ENCODE measurements around the gene VTN.

VTN gene

DNA sequence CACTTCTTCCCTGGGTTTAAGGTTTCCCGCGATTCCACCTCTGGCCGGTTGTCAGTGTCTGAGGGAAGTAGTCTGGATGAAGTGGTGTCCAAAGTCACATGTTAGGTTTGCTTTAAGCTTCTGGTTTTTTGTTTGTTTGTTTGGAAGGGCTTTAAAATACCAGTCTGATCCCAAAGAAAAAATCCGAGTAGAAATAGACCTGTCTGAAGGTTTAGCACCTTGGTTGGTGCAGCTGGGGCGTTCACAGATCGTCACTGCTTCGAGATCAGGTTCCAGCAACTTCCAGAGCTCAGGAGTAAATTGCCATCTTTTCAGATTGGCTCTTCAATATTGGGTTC lies 50.5 kb downstream of the VTN start:
- TF ChIP-seq, protein P1, sequence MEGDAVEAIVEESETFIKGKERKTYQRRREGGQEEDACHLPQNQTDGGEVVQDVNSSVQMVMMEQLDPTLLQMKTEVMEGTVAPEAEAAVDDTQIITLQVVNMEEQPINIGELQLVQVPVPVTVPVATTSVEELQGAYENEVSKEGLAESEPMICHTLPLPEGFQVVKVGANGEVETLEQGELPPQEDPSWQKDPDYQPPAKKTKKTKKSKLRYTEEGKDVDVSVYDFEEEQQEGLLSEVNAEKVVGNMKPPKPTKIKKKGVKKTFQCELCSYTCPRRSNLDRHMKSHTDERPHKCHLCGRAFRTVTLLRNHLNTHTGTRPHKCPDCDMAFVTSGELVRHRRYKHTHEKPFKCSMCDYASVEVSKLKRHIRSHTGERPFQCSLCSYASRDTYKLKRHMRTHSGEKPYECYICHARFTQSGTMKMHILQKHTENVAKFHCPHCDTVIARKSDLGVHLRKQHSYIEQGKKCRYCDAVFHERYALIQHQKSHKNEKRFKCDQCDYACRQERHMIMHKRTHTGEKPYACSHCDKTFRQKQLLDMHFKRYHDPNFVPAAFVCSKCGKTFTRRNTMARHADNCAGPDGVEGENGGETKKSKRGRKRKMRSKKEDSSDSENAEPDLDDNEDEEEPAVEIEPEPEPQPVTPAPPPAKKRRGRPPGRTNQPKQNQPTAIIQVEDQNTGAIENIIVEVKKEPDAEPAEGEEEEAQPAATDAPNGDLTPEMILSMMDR (IDR thresholded peaks at IDR 0.05) = no peak

DNA sequence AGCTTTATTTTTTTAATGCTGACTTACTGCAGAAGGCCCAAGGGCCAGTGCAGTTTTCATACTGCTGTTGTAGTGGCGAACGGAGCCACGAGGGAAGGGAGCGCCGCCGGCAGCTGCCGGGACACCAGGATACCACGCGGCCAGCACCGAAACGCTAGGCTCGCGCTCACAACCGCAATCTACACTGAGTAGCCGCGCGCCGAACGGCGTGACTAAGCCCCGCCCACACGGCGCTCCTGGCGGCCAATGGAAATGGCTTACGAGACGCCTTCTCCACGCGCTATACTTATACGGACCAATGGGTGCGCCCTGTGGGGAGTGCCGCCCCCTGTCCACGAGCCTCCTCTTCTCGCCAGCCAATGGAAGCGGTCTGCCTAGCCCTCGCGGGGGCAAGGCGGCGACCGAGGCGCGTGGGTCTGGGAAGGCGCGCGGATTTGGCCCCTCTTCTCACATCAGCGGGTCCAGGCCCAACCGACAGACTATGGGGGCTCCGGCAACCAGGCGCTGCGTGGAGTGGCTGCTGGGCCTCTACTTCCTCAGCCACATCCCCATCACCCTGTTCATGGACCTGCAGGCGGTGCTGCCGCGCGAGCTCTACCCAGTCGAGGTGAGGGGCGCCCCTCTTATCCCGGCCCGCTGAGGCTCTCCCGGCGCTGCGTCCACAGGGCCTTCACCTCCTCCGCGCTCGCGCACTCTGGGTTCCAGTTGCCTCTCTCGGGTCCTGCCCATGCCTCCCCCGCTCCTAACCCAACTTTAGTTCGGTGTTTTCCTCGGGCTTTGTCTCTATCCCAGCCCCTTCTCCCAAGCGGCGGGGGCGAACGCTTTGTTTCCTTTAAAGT lies 51.1 kb downstream of the VTN start, which contains the start of gene TMEM97:
Gene TMEM97, plus strand, starts transcription at position 442 of the 839 bp plus-strand sequence. Its CDS starts 40 bp downstream, at position 482.
- TF ChIP-seq, protein P1 (IDR thresholded peaks at IDR 0.05) = no peak

DNA sequence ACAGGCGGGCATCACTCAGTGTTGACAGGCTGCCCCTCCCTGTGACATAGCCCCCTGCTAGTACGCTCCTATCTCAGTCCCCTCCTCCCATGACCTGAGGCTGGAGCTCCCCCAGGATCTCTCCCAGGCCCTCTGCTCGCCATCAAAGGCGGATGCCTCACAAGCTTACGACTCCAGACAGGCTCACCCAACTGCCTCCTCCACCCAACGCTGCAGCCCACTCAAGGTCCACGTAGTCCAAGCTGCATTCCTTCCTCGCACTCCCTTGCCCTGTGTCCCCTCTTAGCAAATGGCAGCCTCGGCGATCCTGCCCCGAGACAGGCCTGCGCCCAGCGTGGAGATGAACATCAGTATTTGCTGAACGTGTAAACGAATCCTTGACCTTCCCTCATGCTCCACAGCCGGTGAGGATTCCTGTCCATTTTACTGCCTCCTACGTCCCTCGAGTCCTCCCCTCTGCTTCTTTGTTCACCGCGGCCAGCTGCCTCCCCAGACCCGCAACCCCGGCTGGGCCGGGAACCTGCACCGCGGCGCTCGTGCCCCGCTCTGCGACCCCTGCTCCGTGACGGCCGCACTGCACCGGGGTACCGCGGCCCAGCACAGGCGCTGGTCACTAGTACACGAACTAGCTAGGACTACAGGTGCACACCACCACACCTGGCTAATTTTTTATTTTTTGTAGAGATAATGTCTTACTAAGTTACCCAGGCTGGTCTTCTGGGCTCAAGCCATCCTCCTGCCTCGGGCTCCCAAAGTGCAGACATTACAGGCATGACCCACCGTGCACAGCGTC lies 51.9 kb downstream of the VTN start:
- TF ChIP-seq, protein P1 (IDR thresholded peaks at IDR 0.05) = no peak
